NT2/D1 (cell line): ENCODE results near the gene LINC00237.

Source experiments
- SUZ12 ChIP-seq: IDR thresholded peaks from 2 replicates; pipeline ENCODE4 v1.6.1; 2011; ENCODE audit not compliant: insufficient read length, insufficient read depth; ENCODE audit errors: extremely low read depth
- YY1 ChIP-seq: IDR thresholded peaks from 2 replicates; pipeline ENCODE4 v1.6.1; 2011; ENCODE audit not compliant: insufficient read length, insufficient read depth
- ZNF274 ChIP-seq: IDR thresholded peaks from 2 replicates; pipeline ENCODE4 v1.6.1; 2011; ENCODE audit warnings: mild to moderate bottlenecking, low read depth, low read length

GRCh38 chr20:21048841-21049273 lies 57.3 kb downstream of the LINC00237 start:
- TF ChIP-seq SUZ12 (no peak), YY1 (no peak), ZNF274 (no peak)
